Fibroblast of gingiva (primary cell): ENCODE results near the gene TRAF7.
"Not testable (repeated sequence)": the region's sequence is repeated elsewhere in the genome, so short reads cannot be mapped to it uniquely, and the experiment has no call there.

ENCODE experiments used
- DNase-seq: peaks from one replicate; pipeline ENCODE4 v3.0.0-alpha.2; 2011; ENCODE audit warnings: low read depth

The TRAF7 gene

GRCh38 chr16:2199621-2200139, 44.1 kb downstream of the TRAF7 start:
- no peak for DNase-seq

GRCh38 chr16:2200313-2200712, 44.7 kb downstream of the TRAF7 start:
- DNase-seq: no peak

- not testable (repeated sequence) for DNase-seq
Observed at GRCh38 chr16:2203119-2203688, 47.6 kb downstream of the TRAF7 start.

- no peak for DNase-seq
Observed at GRCh38 chr16:2204416-2205103, 49.0 kb downstream of the TRAF7 start.

- DNase-seq: peak; percentile 82
Observed at GRCh38 chr16:2205104-2205966, 49.8 kb downstream of the TRAF7 start, which contains the start of gene MLST8. TSS of gene MLST8 (plus strand) at chr16:2205454. CDS start at chr16:2206086, 632 bp downstream.

- no peak for DNase-seq
Observed at GRCh38 chr16:2205967-2206313, 50.4 kb downstream of the TRAF7 start.

- DNase-seq: no peak
Observed at GRCh38 chr16:2206420-2206779, 50.8 kb downstream of the TRAF7 start.

GRCh38 chr16:2206780-2207433, 51.3 kb downstream of the TRAF7 start:
- no peak for DNase-seq

- no peak for DNase-seq
Observed at GRCh38 chr16:2207872-2208271, 52.3 kb downstream of the TRAF7 start.

- no peak for DNase-seq
Observed at GRCh38 chr16:2208308-2208707, 52.7 kb downstream of the TRAF7 start.

- DNase-seq: no peak
Observed at GRCh38 chr16:2208772-2209171, 53.2 kb downstream of the TRAF7 start.

GRCh38 chr16:2209258-2210008, 53.9 kb downstream of the TRAF7 start:
- DNase-seq: no peak

GRCh38 chr16:2210009-2210332, 54.4 kb downstream of the TRAF7 start:
- DNase-seq: no peak

GRCh38 chr16:2210386-2211365, 55.1 kb downstream of the TRAF7 start, which contains the start of gene BRICD5:
TSS of gene BRICD5 (minus strand) at chr16:2210863. CDS start at chr16:2210833, 30 bp downstream.
- no peak for DNase-seq

GRCh38 chr16:2211923-2212347, 56.4 kb downstream of the TRAF7 start:
- no peak for DNase-seq

- no peak for DNase-seq
Observed at GRCh38 chr16:2212362-2213324, 57.1 kb downstream of the TRAF7 start.

GRCh38 chr16:2213817-2214718, 58.5 kb downstream of the TRAF7 start:
- no peak for DNase-seq

GRCh38 chr16:2214719-2214968, 59.1 kb downstream of the TRAF7 start, which contains the start of gene PGP:
TSS of gene PGP (minus strand) at chr16:2214840. CDS start at chr16:2214777, 63 bp downstream.
- no peak for DNase-seq
